Endodermal cell (in vitro differentiated cells): ENCODE data around the gene LLGL2. TPM values are rescaled to one million over a fixed set of nuclear protein-coding genes. Genes with fewer than 3 reads are reported as not detected.
"Not testable (repeated sequence)": the region's sequence is repeated elsewhere in the genome, so short reads cannot be mapped to it uniquely, and the experiment has no call there.

Experiments used
- DNase-seq: peaks from one replicate; pipeline ENCODE4 v3.0.0-alpha.2; 2017
- H3K27ac ChIP-seq: 2 replicates; pipeline ENCODE4 v1.5.1; 2013; ENCODE audit warnings: mild to moderate bottlenecking, low read depth, low read length, moderate library complexity
- H3K27me3 ChIP-seq: 2 replicates; pipeline ENCODE4 v1.6.1; 2013; ENCODE audit warnings: mild to moderate bottlenecking, low read length, moderate library complexity; ENCODE audit not compliant: insufficient read depth, control insufficient read depth, poor library complexity, severe bottlenecking
- H3K36me3 ChIP-seq: 2 replicates; pipeline ENCODE4 v1.7.0; 2013; ENCODE audit warnings: mild to moderate bottlenecking, low read length, moderate library complexity; ENCODE audit not compliant: control insufficient read depth, insufficient read depth
- H3K4me1 ChIP-seq: one replicate; pipeline ENCODE4 v1.7.0; 2013; ENCODE audit warnings: low read length; ENCODE audit not compliant: control insufficient read depth, insufficient read depth
- H3K4me3 ChIP-seq: 2 replicates; pipeline ENCODE4 v1.5.1; 2013; ENCODE audit warnings: mild to moderate bottlenecking, low read length, moderate library complexity
- H3K9ac ChIP-seq: 2 replicates; pipeline ENCODE4 v1.6.1; 2013; ENCODE audit warnings: mild to moderate bottlenecking, low read length, moderate library complexity; ENCODE audit not compliant: poor library complexity, severe bottlenecking; ENCODE audit errors: extremely low read depth
- H3K9me3 ChIP-seq: 2 replicates; pipeline ENCODE4 v1.6.1; 2013; ENCODE audit warnings: mild to moderate bottlenecking, low read length, moderate library complexity; ENCODE audit not compliant: control insufficient read depth
- H3K27ac Mint-ChIP-seq: 2 replicates; pipeline ENCODE4 v1.8.0; 2020; ENCODE audit warnings: mixed read lengths
- H3K27me3 Mint-ChIP-seq: 2 replicates; pipeline ENCODE4 v1.8.0; 2021; ENCODE audit warnings: mild to moderate bottlenecking, mixed read lengths; ENCODE audit not compliant: insufficient read depth
- H3K36me3 Mint-ChIP-seq: 2 replicates; pipeline ENCODE4 v1.8.0; 2020; ENCODE audit warnings: low read depth, mixed read lengths
- H3K4me1 Mint-ChIP-seq: 2 replicates; pipeline ENCODE4 v1.8.0; 2020; ENCODE audit warnings: mixed read lengths
- H3K4me3 Mint-ChIP-seq: 2 replicates; pipeline ENCODE4 v1.8.0; 2020; ENCODE audit warnings: mild to moderate bottlenecking, moderate library complexity, mixed read lengths
- H3K9me3 Mint-ChIP-seq: 2 replicates; pipeline ENCODE4 v1.8.0; 2020; ENCODE audit warnings: mild to moderate bottlenecking, mixed read lengths
- WGBS, 2 experiments: methylation state at CpG; one replicate each; pipeline versions ENCODE4 v1.1.5 to v1.1.7; 2013; ENCODE audit warnings: missing lambda C conversion rate in 2 of 2, mixed read lengths in 1 of 2; ENCODE audit not compliant: insufficient coverage in 1 of 2, insufficient read length in 1 of 2; 5-methylcytosine and 5-hydroxymethylcytosine counted together
- total RNA-seq, 2 donors: library from RNA; stranded (reverse); fragmentation: NEBNext Ultra II Directional in 1 of 2; extraction: Animal tissue kit (Norgen Biotek cat#: 25700) in 1 of 2; gene quantifications; 2 replicates in 1 of 2; 3 replicates in 1 of 2; pipeline ENCODE4 v1.2.1, GENCODE V29; 2021
- TF ChIP-seq, protein P1 (sequence below): fragments of 200-600 bp; sonication (generic); conservative IDR thresholded peaks from 2 replicates; pipeline ENCODE4 v1.5.0; 2021; ENCODE audit warnings: antibody characterized with exemption, mild to moderate bottlenecking

LLGL2 gene
- total RNA-seq, 2 donors from 2014 or later = 128 to 149 TPM

GRCh38 chr17:75575197-75575596 is 49.7 kb downstream of the LLGL2 start:
- H3K27me3 Mint-ChIP-seq = no peaks in the 10 kb centered on the region
- H3K9me3 Mint-ChIP-seq = no peaks in the 10 kb centered on the region
- 93 to 100% methylated on average over 5 to 10 of the region's 10 CpGs for WGBS, 2 experiments
- H3K9ac ChIP-seq = no peak overlapping the region
- no peak overlapping the region for H3K27ac ChIP-seq
- no peak overlapping the region for H3K4me3 Mint-ChIP-seq
- H3K4me1 Mint-ChIP-seq = no peaks in the 10 kb centered on the region
- peaks cover 21% of the 10 kb centered on the region for H3K36me3 Mint-ChIP-seq
- no peaks in the 10 kb centered on the region for H3K9me3 ChIP-seq
- no peak overlapping the region for H3K4me3 ChIP-seq
- H3K27ac Mint-ChIP-seq = peak overlapping the region; percentile 82
- no peaks in the 10 kb centered on the region for H3K27me3 ChIP-seq
- DNase-seq = peak; percentile 48
- H3K36me3 ChIP-seq = no peaks in the 10 kb centered on the region
- no peaks in the 10 kb centered on the region for H3K4me1 ChIP-seq
- TF ChIP-seq, protein P1, sequence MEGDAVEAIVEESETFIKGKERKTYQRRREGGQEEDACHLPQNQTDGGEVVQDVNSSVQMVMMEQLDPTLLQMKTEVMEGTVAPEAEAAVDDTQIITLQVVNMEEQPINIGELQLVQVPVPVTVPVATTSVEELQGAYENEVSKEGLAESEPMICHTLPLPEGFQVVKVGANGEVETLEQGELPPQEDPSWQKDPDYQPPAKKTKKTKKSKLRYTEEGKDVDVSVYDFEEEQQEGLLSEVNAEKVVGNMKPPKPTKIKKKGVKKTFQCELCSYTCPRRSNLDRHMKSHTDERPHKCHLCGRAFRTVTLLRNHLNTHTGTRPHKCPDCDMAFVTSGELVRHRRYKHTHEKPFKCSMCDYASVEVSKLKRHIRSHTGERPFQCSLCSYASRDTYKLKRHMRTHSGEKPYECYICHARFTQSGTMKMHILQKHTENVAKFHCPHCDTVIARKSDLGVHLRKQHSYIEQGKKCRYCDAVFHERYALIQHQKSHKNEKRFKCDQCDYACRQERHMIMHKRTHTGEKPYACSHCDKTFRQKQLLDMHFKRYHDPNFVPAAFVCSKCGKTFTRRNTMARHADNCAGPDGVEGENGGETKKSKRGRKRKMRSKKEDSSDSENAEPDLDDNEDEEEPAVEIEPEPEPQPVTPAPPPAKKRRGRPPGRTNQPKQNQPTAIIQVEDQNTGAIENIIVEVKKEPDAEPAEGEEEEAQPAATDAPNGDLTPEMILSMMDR = no peak

DNA sequence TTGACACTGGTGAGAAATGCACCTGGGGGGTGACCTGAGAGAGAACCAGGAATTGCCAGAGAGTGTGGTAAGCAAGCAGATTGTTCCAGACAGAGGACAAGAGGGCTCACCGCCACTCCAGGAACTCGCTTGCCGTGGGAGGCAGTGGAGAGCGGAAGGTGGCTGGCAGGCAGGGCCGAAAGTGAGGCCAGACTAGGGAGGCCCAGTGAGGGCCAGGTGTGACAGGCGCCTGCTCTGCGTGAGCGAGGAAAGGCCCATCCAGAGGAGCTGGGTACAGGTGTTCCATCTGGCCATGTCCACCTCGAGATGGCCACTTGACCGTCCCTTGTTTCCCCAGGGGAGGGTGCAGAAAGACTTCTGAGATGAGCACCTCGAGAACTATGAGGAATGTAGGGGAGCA is 50.2 kb downstream of the LLGL2 start:
- Mint-ChIP-seq H3K4me3 (no peak overlapping the region), H3K27ac (peak overlapping the region; percentile 82)

DNA sequence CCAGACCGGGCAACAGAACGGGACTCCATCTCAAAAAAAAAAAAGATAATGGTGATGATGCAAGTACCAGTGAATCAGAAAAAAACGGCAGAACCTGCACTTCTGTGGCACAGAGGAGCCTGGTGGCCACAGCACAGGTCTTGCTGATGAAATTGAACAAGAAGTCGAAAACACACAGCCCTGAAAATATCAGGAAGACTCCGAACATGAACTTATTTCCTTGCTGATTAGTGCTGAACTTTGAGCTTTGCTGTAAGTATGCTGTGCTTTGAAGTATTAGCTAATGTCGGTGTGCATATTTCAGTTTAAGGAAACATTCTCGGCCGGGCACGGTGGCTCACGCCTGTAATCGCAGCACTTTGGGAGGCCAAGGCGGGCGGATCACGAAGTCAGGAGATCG is 51.2 kb downstream of the LLGL2 start:
- Mint-ChIP-seq H3K4me1 (no peaks in the 10 kb centered on the region), H3K36me3 (peaks cover 13% of the 10 kb centered on the region), H3K27ac (no peak overlapping the region), H3K27me3 (no peaks in the 10 kb centered on the region), H3K9me3 (peaks cover 5% of the 10 kb centered on the region), H3K4me3 (no peak overlapping the region)
- Histone ChIP-seq H3K27ac (no peak overlapping the region), H3K9me3 (no peaks in the 10 kb centered on the region), H3K4me1 (no peaks in the 10 kb centered on the region), H3K27me3 (no peaks in the 10 kb centered on the region), H3K36me3 (no peaks in the 10 kb centered on the region), H3K9ac (no peak overlapping the region), H3K4me3 (no peak overlapping the region)
- 95 to 97% methylated on average over 8 to 13 of the region's 15 CpGs for WGBS, 2 experiments
- DNase-seq = no peak
- TF ChIP-seq, protein P1 = no peak

More for the DNA sequence above, 50.2 kb downstream of the LLGL2 start:
- peak; percentile 43 for DNase-seq
- no peak overlapping the region for H3K27ac ChIP-seq
- H3K9ac ChIP-seq = no peak overlapping the region
- H3K4me3 ChIP-seq = no peak overlapping the region
- no peaks in the 10 kb centered on the region for H3K36me3 ChIP-seq
- TF ChIP-seq, protein P1 = no peak
- WGBS, 2 experiments = 78 to 88% methylated on average over 6 to 11 of the region's 11 CpGs
- Mint-ChIP-seq H3K4me1 (no peaks in the 10 kb centered on the region), H3K27me3 (no peaks in the 10 kb centered on the region), H3K9me3 (peaks cover 1% of the 10 kb centered on the region), H3K36me3 (peaks cover 18% of the 10 kb centered on the region)
- H3K4me1 ChIP-seq = no peaks in the 10 kb centered on the region
- H3K9me3 ChIP-seq = no peaks in the 10 kb centered on the region
- no peaks in the 10 kb centered on the region for H3K27me3 ChIP-seq

- H3K4me1 ChIP-seq, H3K27me3 ChIP-seq, H3K27ac Mint-ChIP-seq, H3K4me3 ChIP-seq, H3K4me3 Mint-ChIP-seq, H3K27me3 Mint-ChIP-seq, H3K36me3 ChIP-seq, H3K9ac ChIP-seq, H3K27ac ChIP-seq, H3K4me1 Mint-ChIP-seq, H3K36me3 Mint-ChIP-seq, H3K9me3 ChIP-seq: not testable (repeated sequence)
- DNase-seq = peak; percentile 46
- peaks cover 16% of the 10 kb centered on the region for H3K9me3 Mint-ChIP-seq
- 91 to 93% methylated on average over 23 of the region's 23 CpGs for WGBS, 2 experiments
Measured at GRCh38 chr17:75581121-75581725, 55.7 kb downstream of the LLGL2 start.

DNA sequence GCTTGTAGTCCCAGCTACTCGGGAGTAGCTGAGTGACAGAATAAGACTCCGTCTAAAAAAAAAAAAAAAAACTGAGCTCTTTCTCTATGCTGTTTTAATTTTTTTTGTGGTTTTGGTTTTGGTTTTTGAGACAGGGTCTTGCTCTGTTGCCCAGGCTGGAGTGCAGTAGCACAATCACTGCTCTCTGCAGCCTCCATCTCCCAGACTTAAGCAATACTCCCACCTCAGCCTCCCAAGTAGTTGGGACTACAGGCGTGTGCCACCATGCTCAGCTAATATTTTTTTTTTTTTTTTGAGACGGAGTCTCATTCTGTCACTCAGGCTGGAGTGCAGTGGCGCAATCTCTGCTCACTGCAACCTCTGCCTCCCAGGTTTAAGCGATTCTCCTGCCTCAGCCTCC is 57.7 kb downstream of the LLGL2 start:
- H3K9ac ChIP-seq, H3K4me1 Mint-ChIP-seq, H3K27ac Mint-ChIP-seq, H3K27ac ChIP-seq, H3K4me3 ChIP-seq, H3K27me3 Mint-ChIP-seq, DNase-seq, H3K4me3 Mint-ChIP-seq, H3K9me3 ChIP-seq, H3K36me3 ChIP-seq, H3K36me3 Mint-ChIP-seq, H3K4me1 ChIP-seq: not testable (repeated sequence)
- WGBS, 2 experiments = 89 to 100% methylated on average over 1 to 6 of the region's 6 CpGs
- H3K9me3 Mint-ChIP-seq = peaks cover 16% of the 10 kb centered on the region
- peaks cover 12% of the 10 kb centered on the region for H3K27me3 ChIP-seq
